Neuronal stem cell (in vitro differentiated cells): ENCODE results near the gene PRKD1.

Experiments
- DNase-seq: peaks from one replicate; pipeline ENCODE4 v3.0.0-alpha.2; 2013; ENCODE audit warnings: low spot score
- H2AFZ ChIP-seq: one replicate; pipeline ENCODE4 v1.6.1; 2013; ENCODE audit warnings: mild to moderate bottlenecking, low read length, inconsistent platforms
- H2AK5ac ChIP-seq: 2 replicates; pipeline ENCODE4 v1.6.1; 2013; ENCODE audit warnings: low read depth, mild to moderate bottlenecking, inconsistent platforms, low read length, moderate library complexity, mixed read lengths
- H2BK120ac ChIP-seq: 2 replicates; pipeline ENCODE4 v1.6.1; 2013; ENCODE audit warnings: low read depth, mild to moderate bottlenecking, inconsistent platforms, low read length, moderate library complexity, mixed read lengths
- H2BK12ac ChIP-seq: one replicate; pipeline ENCODE4 v1.6.1; 2013; ENCODE audit warnings: low read length, inconsistent platforms
- H2BK15ac ChIP-seq: 2 replicates; pipeline ENCODE4 v1.6.1; 2013; ENCODE audit warnings: mild to moderate bottlenecking, low read length, inconsistent platforms, mixed read lengths
- H2BK5ac ChIP-seq: one replicate; pipeline ENCODE4 v1.6.1; 2013; ENCODE audit warnings: inconsistent platforms, mild to moderate bottlenecking, low read length, moderate library complexity
- H3K14ac ChIP-seq: one replicate; pipeline ENCODE4 v1.6.1; 2013; ENCODE audit warnings: low read length, inconsistent platforms
- H3K18ac ChIP-seq: 2 replicates; pipeline ENCODE4 v1.6.1; 2013; ENCODE audit warnings: low read length, inconsistent platforms
- H3K23ac ChIP-seq: 2 replicates; pipeline ENCODE4 v1.6.1; 2013; ENCODE audit warnings: low read depth, mild to moderate bottlenecking, mixed read lengths, low read length, inconsistent platforms; ENCODE audit not compliant: poor library complexity
- H3K27ac ChIP-seq: replicated peaks from 3 replicates; pipeline ENCODE4 v1.5.1; 2013; ENCODE audit warnings: low read length, inconsistent platforms
- H3K27me3 ChIP-seq, 3 experiments: 2 replicates each; pipeline ENCODE4 v1.6.1; 2013; ENCODE audit warnings: low read length in 3 of 3, mild to moderate bottlenecking in 2 of 3, inconsistent platforms in 1 of 3, low read depth in 1 of 3, mixed read lengths in 1 of 3, moderate library complexity in 1 of 3; ENCODE audit not compliant: control insufficient read depth in 3 of 3, insufficient read depth in 3 of 3
- H3K36me3 ChIP-seq, 2 donors: replicated peaks in 1 of 2; 2 replicates each; pipeline ENCODE4 v1.6.1; 2013; ENCODE audit warnings: low read length in 2 of 2; ENCODE audit not compliant: control insufficient read depth in 2 of 2, insufficient read depth in 2 of 2
- H3K4ac ChIP-seq: 2 replicates; pipeline ENCODE4 v1.6.1; 2013; ENCODE audit warnings: inconsistent platforms, mild to moderate bottlenecking, low read length, moderate library complexity
- H3K4me1 ChIP-seq, 2 donors: 1 replicate in 1 of 2; 2 replicates in 1 of 2; pipeline ENCODE4 v1.6.1; 2013; ENCODE audit warnings: low read length in 2 of 2, low read depth in 1 of 2; ENCODE audit not compliant: control insufficient read depth in 2 of 2, insufficient read depth in 1 of 2
- H3K4me2 ChIP-seq: one replicate; pipeline ENCODE4 v1.6.1; 2013; ENCODE audit warnings: mild to moderate bottlenecking, low read length, inconsistent platforms; ENCODE audit not compliant: insufficient read depth, poor library complexity, severe bottlenecking
- H3K4me3 ChIP-seq, 2 donors: 2 replicates each; pipeline ENCODE4 v1.5.1; 2013; ENCODE audit warnings: low read length in 2 of 2, mild to moderate bottlenecking in 2 of 2, inconsistent platforms in 1 of 2, moderate library complexity in 1 of 2
- H3K79me1 ChIP-seq: one replicate; pipeline ENCODE4 v1.6.1; 2013; ENCODE audit warnings: low read depth, mild to moderate bottlenecking, inconsistent platforms, low read length, moderate library complexity
- H3K9ac ChIP-seq: one replicate; pipeline ENCODE4 v1.6.1; 2013; ENCODE audit warnings: mild to moderate bottlenecking, low read depth, low read length, inconsistent platforms; ENCODE audit not compliant: poor library complexity
- H3K9me3 ChIP-seq, 2 donors: replicated peaks in 1 of 2; 2 replicates each; pipeline versions ENCODE3 to v1.6.1; 2013; ENCODE audit warnings: low read length in 2 of 2, mild to moderate bottlenecking in 2 of 2, inconsistent platforms in 1 of 2, low read depth in 1 of 2, mixed read lengths in 1 of 2, moderate library complexity in 1 of 2; ENCODE audit not compliant: control insufficient read depth in 2 of 2, insufficient read depth in 1 of 2
- H4K8ac ChIP-seq: one replicate; pipeline ENCODE4 v1.6.1; 2013; ENCODE audit warnings: low read depth, mild to moderate bottlenecking, inconsistent platforms, low read length, moderate library complexity
- H4K91ac ChIP-seq: one replicate; pipeline ENCODE4 v1.6.1; 2013; ENCODE audit warnings: low read length, low read depth, mild to moderate bottlenecking, inconsistent platforms; ENCODE audit not compliant: poor library complexity
- WGBS, 2 donors: extraction: QIAGEN DNeasy Blood & Tissue Kit; methylation state at CpG; one replicate each; pipeline ENCODE4 v1.1.7; 2013; ENCODE audit warnings: missing lambda C conversion rate in 2 of 2, mixed read lengths in 1 of 2; ENCODE audit not compliant: insufficient read length in 2 of 2, insufficient replicate concordance in 1 of 2; ENCODE audit errors: extremely low coverage in 2 of 2; 5-methylcytosine and 5-hydroxymethylcytosine counted together

The PRKD1 gene

GRCh38 chr14:29584992-29585391 is 342.7 kb downstream of the PRKD1 start:
- H4K91ac ChIP-seq = no peak overlapping the region
- no peaks in the 10 kb centered on the region for H3K27me3 ChIP-seq
- no CpG with 5 or more reads among the region's 8 CpGs for WGBS, 2 donors

GRCh38 chr14:29580763-29581162 is 346.9 kb downstream of the PRKD1 start:
- Histone ChIP-seq H2BK120ac (no peak overlapping the region), H2BK12ac (no peak overlapping the region), H3K4ac (no peak overlapping the region), H3K23ac (no peak overlapping the region), H4K91ac (no peak overlapping the region), H2AFZ (no peak overlapping the region), H2AK5ac (no peak overlapping the region), H2BK15ac (no peak overlapping the region), H3K4me1 (peaks cover 4 to 5% of the 10 kb centered on the region in 2 donors), H3K4me2 (no peak overlapping the region), H3K9me3 (no peaks in the 10 kb centered on the region), H3K36me3 (no peaks in the 10 kb centered on the region), H3K79me1 (no peaks in the 10 kb centered on the region), H4K8ac (no peak overlapping the region), H2BK5ac (no peak overlapping the region), H3K4me3 (no peak overlapping the region), H3K9ac (no peak overlapping the region), H3K18ac (no peak overlapping the region), H3K27me3 (no peaks in the 10 kb centered on the region), H3K27ac (no peak overlapping the region), H3K14ac (no peak overlapping the region)
- no CpG with 5 or more reads among the region's 1 CpG for WGBS, 2 donors
- no peak for DNase-seq

More at GRCh38 chr14:29584992-29585391, 342.7 kb downstream of the PRKD1 start:
- Histone ChIP-seq H3K18ac (no peak overlapping the region), H3K23ac (no peak overlapping the region), H3K4me3 (peak overlapping the region in 1 of 2 donors; percentile 20), H2BK5ac (no peak overlapping the region), H3K4me1 (peaks cover 4 to 11% of the 10 kb centered on the region in 2 donors), H3K4me2 (no peak overlapping the region), H4K8ac (no peak overlapping the region), H3K14ac (no peak overlapping the region), H2BK120ac (no peak overlapping the region), H3K79me1 (no peaks in the 10 kb centered on the region), H2BK15ac (no peak overlapping the region), H2AK5ac (no peak overlapping the region), H3K4ac (no peak overlapping the region), H3K9ac (no peak overlapping the region), H2BK12ac (no peak overlapping the region), H3K36me3 (no peaks in the 10 kb centered on the region), H3K9me3 (no peaks in the 10 kb centered on the region), H3K27ac (no peak overlapping the region), H2AFZ (peak overlapping the region; percentile 48)
- peak; percentile 30 for DNase-seq

- Histone ChIP-seq H3K18ac (no peak overlapping the region), H3K4me3 (no peak overlapping the region), H3K79me1 (no peaks in the 10 kb centered on the region), H2BK15ac (no peak overlapping the region), H3K9me3 (no peaks in the 10 kb centered on the region), H2BK12ac (no peak overlapping the region), H2BK120ac (no peak overlapping the region), H4K8ac (no peak overlapping the region), H3K4ac (no peak overlapping the region), H3K4me1 (peaks cover 0 to 2% of the 10 kb centered on the region in 2 donors), H3K27me3 (no peaks in the 10 kb centered on the region), H3K36me3 (no peaks in the 10 kb centered on the region), H2BK5ac (no peak overlapping the region), H3K27ac (no peak overlapping the region), H3K9ac (no peak overlapping the region), H3K4me2 (no peak overlapping the region), H2AK5ac (no peak overlapping the region), H3K14ac (no peak overlapping the region), H4K91ac (no peak overlapping the region), H2AFZ (no peak overlapping the region), H3K23ac (no peak overlapping the region)
- no CpG with 5 or more reads among the region's 3 CpGs for WGBS, 2 donors
- DNase-seq = no peak
Measured at GRCh38 chr14:29579838-29580237, 347.8 kb downstream of the PRKD1 start.

GRCh38 chr14:29576927-29577326 is 350.7 kb downstream of the PRKD1 start:
- H3K79me1 ChIP-seq = no peaks in the 10 kb centered on the region
- no peak overlapping the region for H3K23ac ChIP-seq
- no peak overlapping the region for H2BK12ac ChIP-seq
- no CpG with 5 or more reads among the region's 4 CpGs for WGBS, 2 donors
- no peak overlapping the region for H4K8ac ChIP-seq
- no peak overlapping the region for H4K91ac ChIP-seq
- no peak overlapping the region for H2AFZ ChIP-seq
- H3K9ac ChIP-seq = no peak overlapping the region
- no peak overlapping the region for H2AK5ac ChIP-seq
- no peak overlapping the region for H3K4ac ChIP-seq
- H3K18ac ChIP-seq = no peak overlapping the region
- H3K9me3 ChIP-seq = no peaks in the 10 kb centered on the region
- no peak overlapping the region for H2BK120ac ChIP-seq
- H3K4me3 ChIP-seq = no peak overlapping the region
- no peaks in the 10 kb centered on the region for H3K27me3 ChIP-seq
- DNase-seq = no peak
- H3K4me1 ChIP-seq = no peaks in the 10 kb centered on the region
- no peak overlapping the region for H2BK15ac ChIP-seq
- no peaks in the 10 kb centered on the region for H3K36me3 ChIP-seq
- no peak overlapping the region for H2BK5ac ChIP-seq
- H3K27ac ChIP-seq = no peak overlapping the region
- H3K4me2 ChIP-seq = no peak overlapping the region
- no peak overlapping the region for H3K14ac ChIP-seq
